Neural crest cell (in vitro differentiated cells): ENCODE results near the gene COMMD7. TPM values are rescaled to one million over a fixed set of nuclear protein-coding genes. Genes with fewer than 3 reads are reported as not detected.

Experiments
- DNase-seq: peaks from one replicate; pipeline ENCODE4 v3.0.0; 2021; ENCODE audit warnings: low read depth, mixed read lengths, low spot score
- H3K27ac Mint-ChIP-seq: one replicate; pipeline ENCODE4 v1.8.0; 2021; ENCODE audit warnings: mild to moderate bottlenecking, mixed read lengths; ENCODE audit not compliant: unreplicated experiment
- H3K27me3 Mint-ChIP-seq: 2 replicates; pipeline ENCODE4 v1.8.0; 2021; ENCODE audit warnings: low read depth, mild to moderate bottlenecking, mixed read lengths
- H3K36me3 Mint-ChIP-seq: 2 replicates; pipeline ENCODE4 v1.8.0; 2021; ENCODE audit warnings: low read depth, mild to moderate bottlenecking, mixed read lengths
- H3K4me1 Mint-ChIP-seq: 2 replicates; pipeline ENCODE4 v1.8.0; 2021; ENCODE audit warnings: mixed read lengths
- H3K4me3 Mint-ChIP-seq: one replicate; pipeline ENCODE4 v1.8.0; 2021; ENCODE audit warnings: mild to moderate bottlenecking, mixed read lengths
- H3K9me3 Mint-ChIP-seq: 2 replicates; pipeline ENCODE4 v1.8.0; 2021; ENCODE audit warnings: mixed read lengths
- CTCF ChIP-seq: fragments of 200-600 bp; sonication (generic); conservative IDR thresholded peaks from 2 replicates; pipeline ENCODE4 v1.5.0; 2021; ENCODE audit warnings: antibody characterized with exemption, mild to moderate bottlenecking
- total RNA-seq: library from RNA; stranded (reverse); gene quantifications from 2 replicates; pipeline ENCODE4 v1.2.1, GENCODE V29; 2021

Gene COMMD7
- total RNA-seq, 1 donor from 2014 or later = 60.4 TPM

GRCh38 chr20:32764005-32764960 lies 21.0 kb upstream of the COMMD7 start:
- Mint-ChIP-seq H3K36me3 (no peaks in the 10 kb centered on the region), H3K4me3 (peak overlapping the region; percentile 98), H3K27ac (peak overlapping the region; percentile 51), H3K9me3 (no peaks in the 10 kb centered on the region), H3K27me3 (peaks cover 15% of the 10 kb centered on the region), H3K4me1 (peaks cover 49% of the 10 kb centered on the region)
- TF ChIP-seq CTCF = no peak
- no peak for DNase-seq

DNA sequence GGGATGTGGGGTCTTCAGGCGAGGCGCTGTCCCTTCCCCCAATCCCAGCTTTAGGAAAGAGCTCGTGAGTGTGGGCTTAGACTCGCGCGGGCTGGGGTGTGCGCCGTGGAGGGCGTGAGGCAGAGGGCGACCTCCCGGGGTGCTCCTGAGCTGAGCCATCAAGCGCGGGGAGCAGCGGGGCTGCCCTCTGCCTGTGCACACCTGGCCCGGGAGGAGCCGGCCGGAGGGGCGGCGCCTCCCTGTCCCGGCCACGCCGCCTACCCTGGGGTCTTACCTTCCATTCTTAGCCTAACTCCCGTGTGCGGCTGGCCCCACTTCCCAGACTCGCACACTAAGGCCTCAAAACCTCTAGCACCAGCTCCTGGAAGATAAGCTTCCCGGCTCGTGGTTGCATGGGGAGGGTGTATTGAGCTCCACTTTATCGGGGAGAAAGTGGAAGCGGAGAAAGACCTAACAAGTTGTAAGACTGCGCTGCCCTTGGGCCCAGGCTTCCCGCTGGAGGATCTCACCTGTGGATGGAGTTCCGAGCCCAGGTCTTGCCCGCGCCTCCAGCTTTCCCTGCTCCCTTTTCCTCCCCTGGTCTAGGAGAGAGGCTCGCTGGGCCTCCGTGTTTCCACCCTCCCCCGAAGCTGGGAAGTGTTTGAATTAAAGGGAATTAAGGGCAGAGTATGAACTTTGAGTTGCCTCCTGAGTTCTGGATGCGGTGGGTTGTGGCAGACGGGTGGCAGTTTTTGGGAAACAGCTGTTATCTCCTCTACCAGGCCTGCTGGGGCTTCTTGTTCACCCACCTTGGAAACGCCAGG lies 20.1 kb upstream of the COMMD7 start:
- TF ChIP-seq CTCF = no peak
- Mint-ChIP-seq H3K27me3 (peaks cover 15% of the 10 kb centered on the region), H3K27ac (peak overlapping the region; percentile 43), H3K9me3 (no peaks in the 10 kb centered on the region), H3K4me3 (peak overlapping the region; percentile 98), H3K4me1 (peaks cover 49% of the 10 kb centered on the region), H3K36me3 (no peaks in the 10 kb centered on the region)
- no peak for DNase-seq

- Mint-ChIP-seq H3K27me3 (peaks cover 15% of the 10 kb centered on the region), H3K4me3 (peak overlapping the region; percentile 98), H3K4me1 (peaks cover 48% of the 10 kb centered on the region), H3K36me3 (no peaks in the 10 kb centered on the region), H3K9me3 (no peaks in the 10 kb centered on the region), H3K27ac (peak overlapping the region; percentile 43)
- DNase-seq = no peak
- TF ChIP-seq CTCF = no peak
Observed at GRCh38 chr20:32762754-32763201, 19.5 kb upstream of the COMMD7 start.

DNA sequence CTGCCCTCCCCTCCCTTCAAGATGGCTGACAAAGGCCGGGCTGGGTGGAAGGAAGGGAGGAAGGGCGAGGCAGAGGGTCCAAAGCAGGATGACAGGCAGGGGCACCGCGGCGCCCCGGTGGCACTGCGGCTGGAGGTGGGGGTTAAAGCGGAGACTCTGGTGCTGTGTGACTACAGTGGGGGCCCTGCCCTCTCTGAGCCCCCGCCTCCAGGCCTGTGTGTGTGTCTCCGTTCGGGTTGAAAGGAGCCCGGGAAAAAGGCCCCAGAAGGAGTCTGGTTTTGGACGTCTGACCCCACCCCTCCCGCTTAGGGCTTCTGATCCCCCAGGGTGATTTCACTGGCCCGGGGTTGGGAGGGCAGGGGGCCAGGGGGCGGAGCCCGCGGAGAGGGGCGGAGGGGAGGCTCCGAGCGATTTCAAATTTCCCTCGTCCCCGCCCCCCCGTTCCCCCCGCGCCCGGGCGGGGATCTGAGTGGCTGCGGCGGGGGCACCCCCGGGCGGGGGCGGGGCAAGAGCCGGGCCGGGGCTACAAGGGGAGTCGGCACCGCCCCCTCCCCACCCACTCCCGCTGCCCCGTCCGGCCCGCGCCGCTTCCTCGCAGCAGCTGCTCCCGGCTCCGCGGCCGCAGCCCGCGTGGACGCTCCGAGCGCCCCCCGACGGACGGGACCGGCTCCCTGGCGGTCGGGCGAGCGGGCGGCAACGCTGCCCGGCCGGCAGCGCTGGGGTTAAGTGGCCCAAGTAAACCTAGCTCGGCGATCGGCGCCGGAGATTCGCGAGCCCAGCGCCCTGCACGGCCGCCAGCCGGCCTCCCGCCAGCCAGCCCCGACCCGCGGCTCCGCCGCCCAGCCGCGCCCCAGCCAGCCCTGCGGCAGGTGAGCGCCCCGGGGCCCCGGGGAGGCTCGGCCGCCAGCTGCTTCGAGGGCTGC lies 18.8 kb upstream of the COMMD7 start, which contains the start of gene DNMT3B:
Gene DNMT3B, plus strand, starts transcription at position 555 of the 923 bp plus-strand sequence. CDS start 17,939 bp downstream, outside the sequence.
- no peaks in the 10 kb centered on the region for H3K9me3 Mint-ChIP-seq
- H3K27me3 Mint-ChIP-seq = peaks cover 15% of the 10 kb centered on the region
- peak; percentile 54 for TF ChIP-seq CTCF
- H3K4me1 Mint-ChIP-seq = peaks cover 42% of the 10 kb centered on the region
- DNase-seq = peak; percentile 86
- no peaks in the 10 kb centered on the region for H3K36me3 Mint-ChIP-seq
- H3K27ac Mint-ChIP-seq = peak within 1 kb of the TSS; percentile 77
- H3K4me3 Mint-ChIP-seq = peak within 1 kb of the TSS; percentile 98

DNA sequence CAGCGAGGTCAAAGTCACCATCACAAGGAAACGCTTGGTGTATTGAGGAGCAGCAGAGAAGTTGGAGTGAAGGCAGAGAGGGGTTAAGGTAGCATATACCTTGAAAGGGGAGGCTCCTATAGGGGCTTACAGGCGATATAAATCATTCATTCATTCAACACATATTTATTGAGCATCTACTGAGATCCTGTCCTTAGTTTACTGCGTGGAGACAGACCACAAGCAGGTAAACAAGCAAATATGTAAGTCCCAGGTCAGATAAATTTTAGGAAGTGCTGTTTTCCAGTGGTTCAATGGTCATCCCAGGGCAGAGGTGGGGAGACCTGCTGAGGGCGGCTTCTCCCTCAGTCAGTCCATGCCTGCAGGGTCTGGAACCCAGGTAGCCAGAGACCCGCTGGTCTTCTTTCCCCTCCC lies 18.2 kb upstream of the COMMD7 start:
- Mint-ChIP-seq H3K27me3 (peaks cover 15% of the 10 kb centered on the region), H3K4me1 (peaks cover 40% of the 10 kb centered on the region), H3K9me3 (no peaks in the 10 kb centered on the region), H3K4me3 (peak overlapping the region; percentile 87), H3K27ac (peak overlapping the region; percentile 77), H3K36me3 (no peaks in the 10 kb centered on the region)
- no peak for DNase-seq
- no peak for TF ChIP-seq CTCF
